ENCODE data around the gene BHLHE40. TPM values are rescaled to one million over a fixed set of nuclear protein-coding genes. Genes with fewer than 3 reads are reported as not detected.

The BHLHE40 gene
- total and polyA plus RNA-seq, 2 of the 8 experiments (the other 6 are each of a cell fraction or from before 2014, with no cell fraction given): 1.5 to 2.2 TPM

GRCh38 chr3:5023777-5024346, 44.6 kb downstream of the BHLHE40 start:
- POLR2A ChIA-PET (ENCODE audit: partially characterized antibody): interaction anchor here (1.3 kb wide), 1 partner anchor 101 kb away, joined by 3 read pairs; no protein-coding TSS in a partner anchor
- H3K9ac ChIP-seq (replicated peaks in 1 of 4; ENCODE audit: extremely low read depth in 1 of 4, low read depth in 3 of 4, low read length in 3 of 4): no peak overlapping the region

More at GRCh38 chr3:5023777-5024346, 44.6 kb downstream of the BHLHE40 start:
- Histone ChIP-seq H3K14ac (ENCODE audit: insufficient read length) (no peak overlapping the region), H3K4me3 (ENCODE audit: extremely low read depth in 1 of 4, insufficient read depth in 2 of 4, low read depth in 3 of 4, low read length in 4 of 4) (no peak overlapping the region), H2AFZ (ENCODE audit: low read length) (no peak overlapping the region), H2BK20ac (ENCODE audit: low read length) (no peak overlapping the region), H3K27ac (ENCODE audit: low read depth, low read length) (no peak overlapping the region), H4K5ac (ENCODE audit: insufficient read length, low read depth, low read length) (no peak overlapping the region), H4K8ac (ENCODE audit: extremely low read depth, insufficient read depth, low read length) (no peak overlapping the region), H3K56ac (replicated peaks; ENCODE audit: insufficient read length, low read depth, low read length) (no peak overlapping the region), H3K23ac (ENCODE audit: insufficient read length) (no peak overlapping the region), H2BK12ac (ENCODE audit: low read depth, low read length) (no peak overlapping the region), H3K79me1 (ENCODE audit: low read depth, low read length) (no peaks in the 10 kb centered on the region), H2BK5ac (ENCODE audit: low read depth, low read length) (no peak overlapping the region), H3K23me2 (ENCODE audit: low read depth, low read length) (peaks cover 2% of the 10 kb centered on the region; the same call in 1 of the 2 replicates), H3K79me2 (ENCODE audit: control insufficient read depth in 1 of 2, insufficient read depth in 2 of 2, low read length in 2 of 2) (no peaks in the 10 kb centered on the region), H2AK5ac (ENCODE audit: low read depth, low read length) (no peak overlapping the region), H3K4me1 (replicated peaks in 1 of 4; ENCODE audit: control insufficient read depth in 3 of 4, insufficient read depth in 4 of 4, low read length in 3 of 4) (peaks cover 0 to 5% (median 1%) of the 10 kb centered on the region in 4 experiments; a peak in 2 of 7 replicates), H4K91ac (replicated peaks; ENCODE audit: insufficient read length, low read length) (no peak overlapping the region), H4K20me1 (replicated peaks in 1 of 2; ENCODE audit: control insufficient read depth in 1 of 2, insufficient read depth in 2 of 2, low read length in 2 of 2) (no peaks in the 10 kb centered on the region), H3K4ac (replicated peaks; ENCODE audit: insufficient read length, low read depth, low read length) (no peak overlapping the region), H3K4me2 (ENCODE audit: insufficient read depth in 1 of 2, low read depth in 2 of 2, low read length in 2 of 2) (no peak overlapping the region), H3K18ac (ENCODE audit: extremely low read depth, low read length) (no peak overlapping the region), H3K36me3 (ENCODE audit: control insufficient read depth in 2 of 4, insufficient read depth in 4 of 4, low read length in 3 of 4) (no peaks in the 10 kb centered on the region), H2BK15ac (ENCODE audit: low read length) (no peak overlapping the region), H2BK120ac (replicated peaks; ENCODE audit: low read depth, low read length) (no peak overlapping the region), H3K9me3 (ENCODE audit: insufficient read depth in 2 of 2, low read depth in 1 of 2, low read length in 1 of 2) (no peaks in the 10 kb centered on the region; a peak in 1 of 4 replicates), H3K27me3 (replicated peaks in 1 of 4; ENCODE audit: control insufficient read depth in 3 of 4, extremely low read depth in 1 of 4, insufficient read depth in 3 of 4, low read length in 3 of 4) (no peaks in the 10 kb centered on the region)
- WGBS, 2 experiments (ENCODE audit: extremely low coverage in 1 of 2, insufficient coverage in 1 of 2, insufficient read length in 1 of 2, insufficient replicate concordance in 2 of 2, low coverage in 1 of 2, low lambda C conversion rate in 2 of 2, missing lambda C conversion rate in 1 of 2): 89% methylated on average over 8 of the region's 9 CpGs; no CpG with 5 or more reads in 1 of the 2 experiments
- CTCF ChIA-PET (ENCODE audit: partially characterized antibody): interaction anchor here (0.6 to 6.7 kb wide), 11 partner anchors 7 to 368 kb away, joined by 3 to 59 read pairs (median 4); partner anchors contain the start of gene BHLHE40
- no peak for FAIRE-seq
- no peak for DNase-seq (ENCODE audit: low read depth in 1 of 2, low spot score in 2 of 2)
- TF ChIP-seq PHF8 (conservative IDR thresholded peaks at IDR 0.05; ENCODE audit: low read depth, low read length): no peak
- no peak for TF ChIP-seq GTF2F1 (IDR thresholded peaks at IDR 0.05; ENCODE audit: borderline replicate concordance, low read depth, low read length)
- TF ChIP-seq BRCA1 (IDR thresholded peaks at IDR 0.05; ENCODE audit: low read depth, low read length): no peak
- no peak for TF ChIP-seq SIRT6 (IDR thresholded peaks at IDR 0.05; ENCODE audit: low read length)
- no peak for TF ChIP-seq BCL11A (IDR thresholded peaks at IDR 0.05; ENCODE audit: low read depth in 2 of 2, low read length in 2 of 2)
- TF ChIP-seq KDM1A (IDR thresholded peaks at IDR 0.05; ENCODE audit: borderline replicate concordance, low read length): no peak
